ENCODE measurements around the gene EDIL3. TPM values are rescaled to one million over a fixed set of nuclear protein-coding genes. Genes with fewer than 3 reads are reported as not detected.

EDIL3 gene
- total and polyA plus RNA-seq, 4 donors = 8.3 to 66.0 (median 11.0) TPM

DNA sequence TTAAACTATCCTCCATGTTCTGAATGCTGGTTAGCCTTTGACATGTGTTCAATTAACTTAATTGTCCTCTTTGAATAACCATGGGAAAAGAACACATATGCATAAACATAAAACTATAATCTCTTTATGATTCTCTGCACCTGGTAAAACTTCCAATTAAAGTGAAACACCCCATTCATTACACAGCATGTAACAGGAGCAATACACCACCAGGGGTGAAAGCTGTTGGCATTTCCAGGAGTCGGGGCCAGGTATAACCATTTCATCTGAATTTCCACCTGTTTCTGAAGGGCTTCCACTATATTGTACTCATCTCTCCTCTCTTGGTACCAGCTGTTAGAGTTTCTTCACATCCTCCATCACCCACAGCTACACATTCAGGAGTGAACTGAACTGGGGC is 303.8 kb downstream of the EDIL3 start:
- H3K4me1 ChIP-seq (ENCODE audit: control insufficient read depth in 5 of 5, insufficient read depth in 5 of 5, low read length in 5 of 5) = no peaks in the 10 kb centered on the region
- no peaks in the 10 kb centered on the region for H3K27me3 ChIP-seq (ENCODE audit: control insufficient read depth in 3 of 3, insufficient read depth in 3 of 3, low read length in 2 of 3)
- H3K4me3 ChIP-seq = no peak overlapping the region
- H3K9ac ChIP-seq (ENCODE audit: insufficient read depth in 1 of 2, low read length in 2 of 2) = no peak overlapping the region
- no peaks in the 10 kb centered on the region for H3K9me3 ChIP-seq (ENCODE audit: control insufficient read depth in 4 of 4, insufficient read depth in 3 of 4, low read length in 3 of 4)
- H3K27ac ChIP-seq (ENCODE audit: low read depth in 1 of 2, low read length in 1 of 2) = no peak overlapping the region
- TF ChIP-seq, protein P1, sequence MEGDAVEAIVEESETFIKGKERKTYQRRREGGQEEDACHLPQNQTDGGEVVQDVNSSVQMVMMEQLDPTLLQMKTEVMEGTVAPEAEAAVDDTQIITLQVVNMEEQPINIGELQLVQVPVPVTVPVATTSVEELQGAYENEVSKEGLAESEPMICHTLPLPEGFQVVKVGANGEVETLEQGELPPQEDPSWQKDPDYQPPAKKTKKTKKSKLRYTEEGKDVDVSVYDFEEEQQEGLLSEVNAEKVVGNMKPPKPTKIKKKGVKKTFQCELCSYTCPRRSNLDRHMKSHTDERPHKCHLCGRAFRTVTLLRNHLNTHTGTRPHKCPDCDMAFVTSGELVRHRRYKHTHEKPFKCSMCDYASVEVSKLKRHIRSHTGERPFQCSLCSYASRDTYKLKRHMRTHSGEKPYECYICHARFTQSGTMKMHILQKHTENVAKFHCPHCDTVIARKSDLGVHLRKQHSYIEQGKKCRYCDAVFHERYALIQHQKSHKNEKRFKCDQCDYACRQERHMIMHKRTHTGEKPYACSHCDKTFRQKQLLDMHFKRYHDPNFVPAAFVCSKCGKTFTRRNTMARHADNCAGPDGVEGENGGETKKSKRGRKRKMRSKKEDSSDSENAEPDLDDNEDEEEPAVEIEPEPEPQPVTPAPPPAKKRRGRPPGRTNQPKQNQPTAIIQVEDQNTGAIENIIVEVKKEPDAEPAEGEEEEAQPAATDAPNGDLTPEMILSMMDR (IDR thresholded peaks at IDR 0.05; ENCODE audit: control extremely low read depth, extremely low read depth) = no peak
- H3K36me3 ChIP-seq (ENCODE audit: control insufficient read depth in 4 of 4, insufficient read depth in 4 of 4, low read length in 4 of 4) = peaks cover 0 to 3% (median 0%) of the 10 kb centered on the region in 4 donors
- DNase-seq = no peak
- 85 to 91% methylated on average over 1 of the region's 1 CpG for WGBS, 2 donors
- ATAC-seq (ENCODE audit: insufficient read depth, low FRiP score) = no peak

DNA sequence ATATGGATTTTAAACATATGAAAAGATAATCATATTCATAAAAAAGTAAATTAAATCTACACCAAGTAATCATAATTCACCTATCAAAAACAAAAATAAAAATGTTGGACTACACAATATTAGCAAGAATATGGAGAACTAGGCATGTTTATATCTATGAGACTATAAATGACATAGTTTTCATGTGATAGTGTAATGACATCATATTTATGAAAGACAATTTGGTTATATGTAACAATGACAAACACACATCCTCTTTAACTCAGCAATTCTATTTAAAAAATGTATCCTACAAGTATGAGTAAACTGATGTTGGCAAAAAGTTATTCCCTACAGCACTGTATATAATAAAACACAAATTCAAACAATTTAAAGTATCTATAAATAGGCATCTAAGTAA is 312.3 kb downstream of the EDIL3 start:
- TF ChIP-seq, protein P1 (IDR thresholded peaks at IDR 0.05; ENCODE audit: control extremely low read depth, extremely low read depth) = no peak

DNA sequence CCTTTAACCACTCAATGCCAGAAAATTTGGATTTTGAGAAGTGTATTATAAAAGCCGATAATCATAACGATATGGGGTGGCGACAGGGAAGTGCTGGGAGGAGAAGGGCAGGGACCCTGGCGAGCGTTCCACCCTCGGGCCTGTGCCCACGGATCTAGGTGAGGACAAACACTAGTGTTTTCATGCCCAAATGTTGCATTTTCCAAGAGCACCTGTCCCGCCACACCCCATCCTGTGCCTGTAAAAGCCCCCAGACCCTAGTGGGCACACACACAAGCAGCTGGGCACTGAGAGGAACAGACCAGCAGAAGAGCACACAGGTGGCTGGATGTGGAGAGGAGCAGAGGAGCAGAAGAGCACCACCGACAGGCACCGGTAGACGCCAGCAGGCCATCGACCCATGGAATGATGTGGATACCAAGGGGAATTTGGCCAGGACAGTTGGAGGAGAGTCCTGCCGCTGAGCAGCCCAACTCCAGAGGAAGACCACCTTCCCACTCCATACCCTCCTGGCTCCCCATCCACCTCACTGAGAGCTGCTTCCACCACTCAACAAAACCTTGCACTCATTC is 315.0 kb downstream of the EDIL3 start:
- H3K27me3 ChIP-seq (ENCODE audit: control insufficient read depth in 3 of 3, insufficient read depth in 3 of 3, low read length in 2 of 3) = no peaks in the 10 kb centered on the region
- no peaks in the 10 kb centered on the region for H3K4me1 ChIP-seq (ENCODE audit: control insufficient read depth in 5 of 5, insufficient read depth in 5 of 5, low read length in 5 of 5)
- WGBS, 2 donors = 95 to 96% methylated on average over 13 of the region's 13 CpGs
- TF ChIP-seq, protein P1 (IDR thresholded peaks at IDR 0.05; ENCODE audit: control extremely low read depth, extremely low read depth) = no peak
- H3K4me3 ChIP-seq = no peak overlapping the region
- H3K27ac ChIP-seq (ENCODE audit: low read depth in 1 of 2, low read length in 1 of 2) = no peak overlapping the region
- DNase-seq (no peak), ATAC-seq (ENCODE audit: insufficient read depth, low FRiP score) (no peak)
- H3K9ac ChIP-seq (ENCODE audit: insufficient read depth in 1 of 2, low read length in 2 of 2) = no peak overlapping the region
- peaks cover 0 to 1% (median 0%) of the 10 kb centered on the region in 4 donors for H3K36me3 ChIP-seq (ENCODE audit: control insufficient read depth in 4 of 4, insufficient read depth in 4 of 4, low read length in 4 of 4)
- H3K9me3 ChIP-seq (ENCODE audit: control insufficient read depth in 4 of 4, insufficient read depth in 3 of 4, low read length in 3 of 4) = no peaks in the 10 kb centered on the region

More for the DNA sequence above, 312.3 kb downstream of the EDIL3 start:
- Histone ChIP-seq H3K36me3 (ENCODE audit: control insufficient read depth in 4 of 4, insufficient read depth in 4 of 4, low read length in 4 of 4) (no peaks in the 10 kb centered on the region), H3K27me3 (ENCODE audit: control insufficient read depth in 3 of 3, insufficient read depth in 3 of 3, low read length in 2 of 3) (no peaks in the 10 kb centered on the region), H3K9ac (ENCODE audit: insufficient read depth in 1 of 2, low read length in 2 of 2) (no peak overlapping the region), H3K4me3 (no peak overlapping the region), H3K9me3 (ENCODE audit: control insufficient read depth in 4 of 4, insufficient read depth in 3 of 4, low read length in 3 of 4) (no peaks in the 10 kb centered on the region), H3K27ac (ENCODE audit: low read depth in 1 of 2, low read length in 1 of 2) (no peak overlapping the region), H3K4me1 (ENCODE audit: control insufficient read depth in 5 of 5, insufficient read depth in 5 of 5, low read length in 5 of 5) (no peaks in the 10 kb centered on the region)
- no peak for DNase-seq
- no peak for ATAC-seq (ENCODE audit: insufficient read depth, low FRiP score)

DNA sequence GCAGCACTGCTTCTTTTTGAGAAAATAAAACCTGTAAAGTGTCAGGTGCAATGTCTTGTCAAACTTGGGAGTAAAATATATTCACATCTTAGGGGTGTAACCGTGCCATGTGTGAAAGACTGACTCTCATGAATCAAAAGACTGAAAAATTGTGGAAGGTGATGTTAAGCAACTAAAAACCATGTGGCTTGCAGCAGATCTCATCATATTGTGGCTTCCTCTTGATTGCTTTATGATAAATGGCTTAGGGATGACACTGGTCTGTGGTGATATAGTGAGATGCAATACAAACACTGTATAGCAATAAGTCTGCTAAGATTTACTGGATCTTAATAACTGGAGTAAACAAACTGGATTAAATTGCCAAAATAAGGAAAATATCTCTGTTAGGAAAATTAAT is 321.6 kb downstream of the EDIL3 start:
- Histone ChIP-seq H3K27ac (ENCODE audit: low read depth in 1 of 2, low read length in 1 of 2) (no peak overlapping the region), H3K27me3 (ENCODE audit: control insufficient read depth in 3 of 3, insufficient read depth in 3 of 3, low read length in 2 of 3) (no peaks in the 10 kb centered on the region), H3K4me3 (no peak overlapping the region), H3K4me1 (ENCODE audit: control insufficient read depth in 5 of 5, insufficient read depth in 5 of 5, low read length in 5 of 5) (no peaks in the 10 kb centered on the region), H3K36me3 (ENCODE audit: control insufficient read depth in 4 of 4, insufficient read depth in 4 of 4, low read length in 4 of 4) (peaks cover 0 to 7% (median under 1%) of the 10 kb centered on the region in 4 donors), H3K9ac (ENCODE audit: insufficient read depth in 1 of 2, low read length in 2 of 2) (no peak overlapping the region), H3K9me3 (ENCODE audit: control insufficient read depth in 4 of 4, insufficient read depth in 3 of 4, low read length in 3 of 4) (no peaks in the 10 kb centered on the region)
- TF ChIP-seq, protein P1 (IDR thresholded peaks at IDR 0.05; ENCODE audit: control extremely low read depth, extremely low read depth) = no peak
- ATAC-seq (ENCODE audit: insufficient read depth, low FRiP score) (no peak), DNase-seq (no peak)
- 78 to 82% methylated on average over 1 of the region's 1 CpG for WGBS, 2 donors

All from lung (tissue), 12 donors.